ENCODE measurements around the gene NPAP1. TPM values are rescaled to one million over a fixed set of nuclear protein-coding genes. Genes with fewer than 3 reads are reported as not detected.

NPAP1 gene
- not detected in 2 replicates for total RNA-seq (2013; cell fraction: nucleolus; rRNA removed)
- total RNA-seq (2014; rRNA removed) = not detected in 2 replicates
- not detected in 2 replicates for total RNA-seq (2014; rRNA removed; fragmentation: Illumina TruSeq; extraction: Trizol)
- not detected in 2 replicates for total RNA-seq (2021)
- not detected for polyA plus RNA-seq (2011; ENCODE audit: low read depth)
- not detected in 2 replicates for polyA plus RNA-seq (2011; rRNA removed)
- polyA plus RNA-seq (2011; cell fraction: cytosol; rRNA removed) = not detected in 2 replicates
- polyA plus RNA-seq (2011; cell fraction: nucleus; rRNA removed) = 0.01 and 0.03 TPM in 2 replicates
- not detected in 2 replicates for polyA plus RNA-seq (2012)
- not detected in 2 replicates for polyA plus RNA-seq (2014; fragmentation: Illumina TruSeq; extraction: Trizol)
- not detected for polyA plus RNA-seq (2014; fragmentation: Nextera tagmentation; extraction: Ambion mirVana)
- not detected in 2 replicates for polyA plus RNA-seq (2014; rRNA removed)
- not detected for polyA plus RNA-seq (2016; fragmentation: Nextera tagmentation; extraction: Ambion mirVana)
- not detected in 2 replicates for polyA minus RNA-seq (2011; rRNA and poly(A)+ RNA removed)
- not detected in 2 replicates for polyA minus RNA-seq (2011; cell fraction: cytosol; rRNA and poly(A)+ RNA removed)
- polyA minus RNA-seq (2011; cell fraction: nucleus; rRNA and poly(A)+ RNA removed) = not detected in 2 replicates
- not detected for Bru-seq, nascent RNA
- not detected for BruChase-seq, experiment 1, labeled RNA remaining after a 6-hour chase
- not detected for BruChase-seq, experiment 2, labeled RNA remaining after a 2-hour chase
- long read RNA-seq, experiment 1 = 0 reads
- long read RNA-seq, experiment 2 = 0 reads

- Histone ChIP-seq H3K9ac (ENCODE audit: control insufficient read depth, insufficient read depth, low read length) (no peak within 1 kb of the TSS), H3K79me2 (ENCODE audit: control insufficient read depth, insufficient read depth, low read length) (no peaks in the 10 kb centered on the region), H3K36me3 (ENCODE audit: control insufficient read depth in 2 of 2, insufficient read depth in 2 of 2, low read length in 1 of 2) (no peaks in the 10 kb centered on the region), H2AFZ (ENCODE audit: control insufficient read depth, low read depth, low read length) (no peak within 1 kb of the TSS), H3K4me2 (ENCODE audit: control insufficient read depth, insufficient read depth) (no peak within 1 kb of the TSS), H3K27me3 (replicated peaks in 1 of 2; ENCODE audit: control insufficient read depth in 2 of 2, insufficient read depth in 2 of 2, low read length in 1 of 2) (no peaks in the 10 kb centered on the region), H3K9me3 (replicated peaks; ENCODE audit: control insufficient read depth, insufficient read depth, low read length) (no peaks in the 10 kb centered on the region; the same call in 2 of the 3 replicates), H3K4me3 (no peak within 1 kb of the TSS), H3K4me1 (ENCODE audit: control insufficient read depth, insufficient read depth, low read length) (no peaks in the 10 kb centered on the region), H4K20me1 (ENCODE audit: control insufficient read depth, insufficient read depth) (no peaks in the 10 kb centered on the region), H3K27ac (ENCODE audit: control insufficient read depth, insufficient read depth) (no peak within 1 kb of the TSS)
- in situ Hi-C loops (cut with MboI) (no loop called here), intact Hi-C loops (cut with micrococcal nuclease; ENCODE audit: unreplicated experiment) (no loop called here)
- no TSS peak for BruUV-seq (replicated peaks)
- 88% methylated on average over 42 of the region's 62 CpGs for WGBS (ENCODE audit: insufficient coverage, insufficient replicate concordance, low lambda C conversion rate, missing lambda C conversion rate)
- ChIA-PET CTCF (no interaction called here), RAD21 (ENCODE audit: unreplicated experiment) (no interaction called here), SMC1A (ENCODE audit: uncharacterized antibody, unreplicated experiment) (no interaction called here), POLR2A (no interaction called here)
- FAIRE-seq (no peak), ATAC-seq (no peak), DNase-seq (ENCODE audit: low read depth, low spot score) (no peak)
- TF ChIP-seq EP300 (IDR thresholded peaks at IDR 0.05; ENCODE audit: borderline replicate concordance in 1 of 2, control insufficient read depth in 1 of 2, low read depth in 2 of 2, low read length in 2 of 2) = no peak
These were observed at the start of gene NPAP1 for GRCh38 chr15:24675332-24676144. Gene NPAP1, plus strand, starts transcription at chr15:24675775. Its CDS starts 93 bp downstream, at chr15:24675868.

- no peak overlapping the region for H3K9ac ChIP-seq (ENCODE audit: control insufficient read depth, insufficient read depth, low read length)
- WGBS (ENCODE audit: insufficient coverage, insufficient replicate concordance, low lambda C conversion rate, missing lambda C conversion rate) = 0% methylated on average over 3 of the region's 3 CpGs
- no peaks in the 10 kb centered on the region for H3K79me2 ChIP-seq (ENCODE audit: control insufficient read depth, insufficient read depth, low read length)
- H3K27me3 ChIP-seq (replicated peaks in 1 of 2; ENCODE audit: control insufficient read depth in 2 of 2, insufficient read depth in 2 of 2, low read length in 1 of 2) = no peaks in the 10 kb centered on the region
- no peaks in the 10 kb centered on the region for H4K20me1 ChIP-seq (ENCODE audit: control insufficient read depth, insufficient read depth)
- ChIA-PET CTCF (no interaction called here), POLR2A (no interaction called here), SMC1A (ENCODE audit: uncharacterized antibody, unreplicated experiment) (no interaction called here), RAD21 (ENCODE audit: unreplicated experiment) (no interaction called here)
- no peak for ATAC-seq
- TF ChIP-seq PKNOX1 (IDR thresholded peaks at IDR 0.05) = no peak
- no peak for TF ChIP-seq RAD51 (IDR thresholded peaks at IDR 0.05)
- no peak for TF ChIP-seq NFXL1 (IDR thresholded peaks at IDR 0.05; ENCODE audit: borderline replicate concordance)
- no peak for TF ChIP-seq ATF2 (IDR thresholded peaks at IDR 0.05; ENCODE audit: low read length)
- no peak for TF ChIP-seq ATF3 (IDR thresholded peaks at IDR 0.05; ENCODE audit: borderline replicate concordance, extremely low read depth, low read depth, low read length)
- TF ChIP-seq PAX5 (IDR thresholded peaks at IDR 0.05; ENCODE audit: borderline replicate concordance, low read depth, low read length) = no peak
- no peak for TF ChIP-seq MTA3 (IDR thresholded peaks at IDR 0.05; ENCODE audit: borderline replicate concordance, low read length)
- DNase-seq (ENCODE audit: low read depth, low spot score) = no peak
- H3K9me3 ChIP-seq (replicated peaks; ENCODE audit: control insufficient read depth, insufficient read depth, low read length) = no peaks in the 10 kb centered on the region; the same call in 2 of the 3 replicates
- no peak overlapping the region for H3K4me3 ChIP-seq
- intact Hi-C loops (cut with micrococcal nuclease; ENCODE audit: unreplicated experiment) (no loop called here), in situ Hi-C loops (cut with MboI) (no loop called here)
- no peak for FAIRE-seq
- no peaks in the 10 kb centered on the region for H3K4me1 ChIP-seq (ENCODE audit: control insufficient read depth, insufficient read depth, low read length)
- H3K36me3 ChIP-seq (ENCODE audit: control insufficient read depth in 2 of 2, insufficient read depth in 2 of 2, low read length in 1 of 2) = no peaks in the 10 kb centered on the region
- H2AFZ ChIP-seq (ENCODE audit: control insufficient read depth, low read depth, low read length) = no peak overlapping the region
- H3K27ac ChIP-seq (ENCODE audit: control insufficient read depth, insufficient read depth) = no peak overlapping the region
- no TSS peak for BruUV-seq (replicated peaks)
- no peak overlapping the region for H3K4me2 ChIP-seq (ENCODE audit: control insufficient read depth, insufficient read depth)
These were observed 48.1 kb upstream of the NPAP1 start for GRCh38 chr15:24627443-24627842.
